H1 (cell line): ENCODE results near the gene PDE8B. TPM values are rescaled to one million over a fixed set of nuclear protein-coding genes. Genes with fewer than 3 reads are reported as not detected.

Source experiments
- CTCF ChIA-PET: fragments of 300-600 bp; sonication (Branson Sonifier 250); formaldehyde crosslinking; loops from one replicate; lab custom pipeline; 2021; ENCODE audit not compliant: partially characterized antibody; lab: Charles Lee
- POLR2A ChIA-PET: fragments of 300-600 bp; sonication (Branson Sonifier 250); formaldehyde crosslinking; loops from one replicate; lab custom pipeline; 2021; ENCODE audit warnings: inconsistent platforms; ENCODE audit not compliant: partially characterized antibody; lab: Charles Lee
- DNase-seq, 2 experiments: peaks; one replicate each; pipeline versions ENCODE4 v3.0.0 to v3.0.0-alpha.2; 2010 to 2022; ENCODE audit warnings: low spot score in 2 of 2, low read depth in 1 of 2, mixed read lengths in 1 of 2
- FAIRE-seq: peaks from 2 replicates; lab custom pipeline; 2011; peaks lifted over from hg19 to GRCh38; lab: Jason Lieb, UNC
- H2AFZ ChIP-seq: 2 replicates; pipeline ENCODE4 v1.8.1; 2012; ENCODE audit warnings: low read length, inconsistent platforms
- H2AK5ac ChIP-seq: 2 replicates; pipeline ENCODE4 v1.6.1; 2013; ENCODE audit warnings: low read depth, low read length
- H2BK120ac ChIP-seq: replicated peaks from 2 replicates; pipeline ENCODE3; 2013; ENCODE audit warnings: low read depth, low read length, inconsistent platforms
- H2BK12ac ChIP-seq: 2 replicates; pipeline ENCODE4 v1.6.1; 2013; ENCODE audit warnings: low read depth, low read length
- H2BK15ac ChIP-seq: 2 replicates; pipeline ENCODE4 v1.6.1; 2013; ENCODE audit warnings: low read length
- H2BK20ac ChIP-seq: 2 replicates; pipeline ENCODE4 v1.6.1; 2013; ENCODE audit warnings: low read length
- H2BK5ac ChIP-seq: 2 replicates; pipeline ENCODE4 v1.6.1; 2013; ENCODE audit warnings: low read depth, low read length
- H3K14ac ChIP-seq: 2 replicates; pipeline ENCODE4 v1.6.1; 2013; ENCODE audit warnings: inconsistent platforms; ENCODE audit not compliant: insufficient read length
- H3K18ac ChIP-seq: 2 replicates; pipeline ENCODE4 v1.6.1; 2013; ENCODE audit warnings: low read length; ENCODE audit errors: extremely low read depth
- H3K23ac ChIP-seq: 2 replicates; pipeline ENCODE4 v1.6.1; 2013; ENCODE audit warnings: inconsistent platforms; ENCODE audit not compliant: insufficient read length
- H3K23me2 ChIP-seq: 2 replicates; pipeline ENCODE4 v1.6.1; 2013; ENCODE audit warnings: low read depth, low read length
- H3K27ac ChIP-seq: 2 replicates; pipeline ENCODE4 v1.6.1; 2011; ENCODE audit warnings: low read depth, low read length, inconsistent platforms
- H3K27me3 ChIP-seq, 4 experiments: replicated peaks in 1 of 4; 1 replicate in 1 of 4; 2 replicates in 3 of 4; pipeline versions ENCODE4 v1.6.1 to v1.8.1; 2011 to 2013; ENCODE audit warnings: low read length in 3 of 4, mild to moderate bottlenecking in 3 of 4, inconsistent platforms in 2 of 4, mixed read lengths in 2 of 4, moderate library complexity in 1 of 4; ENCODE audit not compliant: control insufficient read depth in 3 of 4, insufficient read depth in 3 of 4; ENCODE audit errors: extremely low read depth in 1 of 4
- H3K36me3 ChIP-seq, 4 experiments: 2 replicates each; pipeline versions ENCODE4 v1.6.1 to v1.8.1; 2011 to 2013; ENCODE audit warnings: mild to moderate bottlenecking in 4 of 4, low read length in 3 of 4, moderate library complexity in 2 of 4, control low read depth in 1 of 4, inconsistent platforms in 1 of 4; ENCODE audit not compliant: insufficient read depth in 4 of 4, control insufficient read depth in 2 of 4
- H3K4ac ChIP-seq: replicated peaks from 2 replicates; pipeline ENCODE3; 2013; ENCODE audit warnings: low read length, low read depth, mixed read lengths, inconsistent platforms; ENCODE audit not compliant: insufficient read length
- H3K4me1 ChIP-seq, 4 experiments: replicated peaks in 1 of 4; 1 replicate in 1 of 4; 2 replicates in 3 of 4; pipeline versions ENCODE4 v1.6.1 to v1.8.1; 2011 to 2013; ENCODE audit warnings: low read length in 3 of 4, inconsistent platforms in 2 of 4, mixed read lengths in 1 of 4; ENCODE audit not compliant: insufficient read depth in 4 of 4, control insufficient read depth in 3 of 4
- H3K4me2 ChIP-seq, 2 experiments: 2 replicates each; pipeline versions ENCODE4 v1.6.1 to v1.8.1; 2011 to 2013; ENCODE audit warnings: low read depth in 2 of 2, low read length in 2 of 2, control low read depth in 1 of 2, inconsistent platforms in 1 of 2, mild to moderate bottlenecking in 1 of 2; ENCODE audit not compliant: insufficient read depth in 1 of 2
- H3K4me3 ChIP-seq, 4 experiments: fragments of 200-600, 300-600 bp in 1 of 4; sonication (generic), shearing (Covaris generic), sonication (Bioruptor Twin) in 1 of 4; 2 replicates each; pipeline versions ENCODE4 v1.5.1 to v1.8.1; 2011 to 2016; ENCODE audit warnings: low read length in 4 of 4, low read depth in 3 of 4, control low read depth in 2 of 4, inconsistent platforms in 2 of 4, mild to moderate bottlenecking in 2 of 4, mixed read lengths in 1 of 4, moderate library complexity in 1 of 4; ENCODE audit not compliant: insufficient read depth in 2 of 4; ENCODE audit errors: extremely low read depth in 1 of 4
- H3K56ac ChIP-seq: replicated peaks from 2 replicates; pipeline ENCODE3; 2013; ENCODE audit warnings: low read depth, mild to moderate bottlenecking, mixed read lengths, low read length, inconsistent platforms; ENCODE audit not compliant: insufficient read length
- H3K79me1 ChIP-seq: 2 replicates; pipeline ENCODE4 v1.6.1; 2013; ENCODE audit warnings: low read depth, low read length, control low read depth
- H3K79me2 ChIP-seq, 2 experiments: 2 replicates each; pipeline versions ENCODE4 v1.6.1 to v1.8.1; 2012 to 2013; ENCODE audit warnings: low read length in 2 of 2, mild to moderate bottlenecking in 2 of 2, inconsistent platforms in 1 of 2; ENCODE audit not compliant: insufficient read depth in 2 of 2, control insufficient read depth in 1 of 2
- H3K9ac ChIP-seq, 4 experiments: replicated peaks in 1 of 4; 1 replicate in 1 of 4; 2 replicates in 3 of 4; pipeline versions ENCODE4 v1.6.1 to v1.8.1; 2011 to 2013; ENCODE audit warnings: low read depth in 3 of 4, low read length in 3 of 4, control low read depth in 2 of 4, mild to moderate bottlenecking in 2 of 4, moderate library complexity in 2 of 4, inconsistent platforms in 1 of 4; ENCODE audit errors: extremely low read depth in 1 of 4
- H3K9me3 ChIP-seq, 2 experiments: 2 replicates each; pipeline versions ENCODE4 v1.6.1 to v1.8.1; 2012 to 2013; ENCODE audit warnings: mild to moderate bottlenecking in 2 of 2, moderate library complexity in 2 of 2, control low read depth in 1 of 2, inconsistent platforms in 1 of 2, low read depth in 1 of 2, low read length in 1 of 2, mixed read lengths in 1 of 2; ENCODE audit not compliant: insufficient read depth in 2 of 2
- H4K20me1 ChIP-seq, 2 experiments: replicated peaks in 1 of 2; 2 replicates each; pipeline versions ENCODE3 to v1.8.1; 2011 to 2013; ENCODE audit warnings: inconsistent platforms in 2 of 2, low read length in 2 of 2, mild to moderate bottlenecking in 1 of 2; ENCODE audit not compliant: insufficient read depth in 2 of 2, control insufficient read depth in 1 of 2
- H4K5ac ChIP-seq: 2 replicates; pipeline ENCODE4 v1.6.1; 2013; ENCODE audit warnings: low read length, low read depth, mixed read lengths, inconsistent platforms; ENCODE audit not compliant: insufficient read length
- H4K8ac ChIP-seq: 2 replicates; pipeline ENCODE4 v1.8.0; 2013; ENCODE audit warnings: mild to moderate bottlenecking, moderate library complexity, low read length, inconsistent platforms; ENCODE audit not compliant: insufficient read depth; ENCODE audit errors: extremely low read depth
- H4K91ac ChIP-seq: replicated peaks from 2 replicates; pipeline ENCODE3; 2013; ENCODE audit warnings: low read length, mixed read lengths, inconsistent platforms; ENCODE audit not compliant: insufficient read length
- ATF3 ChIP-seq: IDR thresholded peaks from 2 replicates; pipeline ENCODE4 v1.6.1; 2011; ENCODE audit warnings: low read depth, mild to moderate bottlenecking, low read length; ENCODE audit not compliant: insufficient read depth
- EZH2 ChIP-seq: fragments of 200-600 bp; sonication (generic); IDR thresholded peaks from 2 replicates; pipeline ENCODE4 v1.7.1; 2012; ENCODE audit warnings: low read depth, mild to moderate bottlenecking, moderate library complexity, low read length, inconsistent platforms; ENCODE audit not compliant: severe bottlenecking
- GABPA ChIP-seq: IDR thresholded peaks from 2 replicates; pipeline ENCODE4 v1.6.1; 2011; ENCODE audit warnings: mild to moderate bottlenecking, low read length, moderate library complexity, borderline replicate concordance; ENCODE audit not compliant: insufficient read depth
- KDM1A ChIP-seq: fragments of 200-600, 300-600 bp; sonication (generic); IDR thresholded peaks from 2 replicates; pipeline ENCODE4 v1.7.1; 2016; ENCODE audit warnings: mild to moderate bottlenecking, low read length, borderline replicate concordance
- KDM5A ChIP-seq: fragments of 200-600 bp; IDR thresholded peaks from 2 replicates; pipeline ENCODE4 v1.7.1; 2012; ENCODE audit warnings: mild to moderate bottlenecking, low read length, inconsistent platforms, mixed read lengths
- POLR2A ChIP-seq, 2 experiments: IDR thresholded peaks; 1 replicate in 1 of 2; 2 replicates in 1 of 2; pipeline ENCODE4 v1.6.1; 2011; ENCODE audit warnings: low read depth in 2 of 2, low read length in 2 of 2, mild to moderate bottlenecking in 2 of 2; ENCODE audit errors: control extremely low read depth in 1 of 2
- POU5F1 ChIP-seq: IDR thresholded peaks from 2 replicates; pipeline ENCODE4 v1.6.1; 2011; ENCODE audit warnings: low read depth, mild to moderate bottlenecking, low read length, moderate library complexity
- SAP30 ChIP-seq: fragments of 300-600 bp; sonication (generic); IDR thresholded peaks from 2 replicates; pipeline ENCODE4 v1.7.1; 2012; ENCODE audit warnings: low read length, moderate library complexity, mild to moderate bottlenecking, inconsistent platforms; ENCODE audit not compliant: insufficient read depth, insufficient replicate concordance
- SIN3A ChIP-seq, 2 experiments: IDR thresholded peaks in 1 of 2; conservative IDR thresholded peaks in 1 of 2; 2 replicates each; pipeline ENCODE4 v1.6.1; 2011 to 2012; ENCODE audit warnings: low read length in 2 of 2, improper control_type of control experiment in 1 of 2, low read depth in 1 of 2, mild to moderate bottlenecking in 1 of 2
- TCF12 ChIP-seq: IDR thresholded peaks from 2 replicates; pipeline ENCODE4 v1.6.1; 2011; ENCODE audit warnings: low read depth, mild to moderate bottlenecking, low read length
- TEAD4 ChIP-seq: IDR thresholded peaks from 2 replicates; pipeline ENCODE4 v1.6.1; 2012; ENCODE audit warnings: low read depth, low read length, inconsistent platforms, mixed read lengths
- ZNF274 ChIP-seq: IDR thresholded peaks from 2 replicates; pipeline ENCODE4 v1.7.0; 2012; ENCODE audit warnings: low read length, borderline replicate concordance; ENCODE audit errors: extremely low read depth
- WGBS, 2 experiments: shearing (Covaris generic) in 1 of 2; methylation state at CpG; one replicate each; pipeline versions ENCODE4 v1.1.6 to v1.1.7; 2013 to 2015; ENCODE audit warnings: low lambda C conversion rate in 2 of 2, mixed read lengths in 2 of 2, inconsistent platforms in 1 of 2, low coverage in 1 of 2, missing lambda C conversion rate in 1 of 2; ENCODE audit not compliant: insufficient replicate concordance in 2 of 2, insufficient coverage in 1 of 2, insufficient read length in 1 of 2; ENCODE audit errors: extremely low coverage in 1 of 2, missing lambda C conversion rate in 1 of 2; 5-methylcytosine and 5-hydroxymethylcytosine counted together
- polyA plus RNA-seq, 7 experiments: library from polyadenylated mRNA; depleted of rRNA in 3 of 7; stranded (reverse) in 5 of 7; unstranded in 2 of 7; fragments of >200 nt in 5 of 7; fragments of 200-250 nt in 2 of 7; gene quantifications; 1 replicate in 5 of 7; 2 replicates in 1 of 7; 4 replicates in 1 of 7; pipeline versions ENCODE4 v1.2.1 to v1.2.3, GENCODE V29; 2011 to 2013; ENCODE audit warnings: missing spikeins in 2 of 7, mixed read lengths in 2 of 7
- total RNA-seq: library from RNA; stranded (reverse); fragmentation: NEBNext Ultra II Directional; extraction: Animal tissue kit (Norgen Biotek cat#: 25700); gene quantifications from 2 replicates; pipeline ENCODE4 v1.2.1, GENCODE V29; 2021

Gene PDE8B
- total and polyA plus RNA-seq, 2 of the 8 experiments (the other 6 are each of a cell fraction or from before 2014, with no cell fraction given): 0.32 to 1.1 TPM

DNA sequence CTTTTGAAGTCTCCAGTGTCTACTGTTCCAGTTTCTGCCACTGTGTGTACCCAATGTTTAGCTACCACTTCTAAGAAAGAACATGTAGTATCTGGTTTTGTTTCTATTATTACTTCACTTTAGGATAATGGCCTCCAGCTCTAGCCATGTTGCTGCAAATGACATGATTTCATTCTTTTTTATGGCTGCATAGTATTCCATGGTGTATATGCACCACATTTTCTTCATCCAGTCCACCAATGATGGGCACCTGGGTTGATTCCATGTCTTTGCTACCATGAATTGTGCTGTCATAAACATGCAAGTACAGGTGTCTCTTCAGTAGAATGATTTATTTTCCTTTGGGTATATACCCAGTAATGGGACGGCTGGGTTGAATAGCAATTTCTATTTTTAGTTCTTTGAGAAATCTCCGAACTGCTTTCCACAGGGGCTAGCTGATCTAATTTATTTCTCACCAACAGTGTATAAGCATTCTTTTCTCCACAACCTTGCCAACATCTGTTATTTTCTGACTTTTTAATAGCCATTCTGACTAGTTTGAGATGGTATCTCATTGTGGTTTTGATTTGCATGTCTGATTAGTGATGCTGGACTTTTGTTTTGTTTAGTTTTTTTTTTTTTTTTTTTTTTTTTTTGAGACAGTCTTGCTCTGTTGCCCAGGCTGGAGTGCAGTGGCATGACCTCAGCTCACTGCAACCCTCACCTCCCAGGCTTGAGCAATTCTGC is 212.7 kb downstream of the PDE8B start:
- H3K56ac ChIP-seq: no peak overlapping the region
- no peak overlapping the region for H2BK12ac ChIP-seq
- H2BK20ac ChIP-seq: no peak overlapping the region
- ChIA-PET CTCF (interaction anchor here (0.6 to 1.4 kb wide), 5 partner anchors 13 to 1683 kb away, joined by 3 to 5 read pairs (median 4); no protein-coding TSS in a partner anchor), POLR2A (no interaction called here)
- no peak overlapping the region for H4K5ac ChIP-seq
- no peaks in the 10 kb centered on the region for H3K9me3 ChIP-seq
- H2AK5ac ChIP-seq: no peak overlapping the region
- H3K23ac ChIP-seq: no peak overlapping the region
- no peak overlapping the region for H3K4me2 ChIP-seq
- no peak overlapping the region for H3K14ac ChIP-seq
- no peaks in the 10 kb centered on the region for H3K79me2 ChIP-seq
- H3K18ac ChIP-seq: no peak overlapping the region
- no peaks in the 10 kb centered on the region for H3K27me3 ChIP-seq
- H4K20me1 ChIP-seq: no peaks in the 10 kb centered on the region
- H3K36me3 ChIP-seq: peaks cover 0 to under 1% (median 0%) of the 10 kb centered on the region in 4 experiments; a peak in 1 of 8 replicates
- no peaks in the 10 kb centered on the region; a peak in 1 of 7 replicates for H3K4me1 ChIP-seq
- H4K91ac ChIP-seq: no peak overlapping the region
- no peak overlapping the region for H2BK5ac ChIP-seq
- no peak overlapping the region for H2BK15ac ChIP-seq
- no peak for FAIRE-seq
- WGBS, 2 experiments: 93% methylated on average over 2 of the region's 2 CpGs; no CpG with 5 or more reads in 1 of the 2 experiments
- H3K23me2 ChIP-seq: no peaks in the 10 kb centered on the region
- H3K9ac ChIP-seq: no peak overlapping the region
- H4K8ac ChIP-seq: no peak overlapping the region
- no peak overlapping the region for H3K4ac ChIP-seq
- no peaks in the 10 kb centered on the region for H3K79me1 ChIP-seq
- H2BK120ac ChIP-seq: no peak overlapping the region
- H3K27ac ChIP-seq: no peak overlapping the region
- H2AFZ ChIP-seq: no peak overlapping the region
- no peak for DNase-seq
- H3K4me3 ChIP-seq: no peak overlapping the region
- TF ChIP-seq SAP30 (no peak), POLR2A (IDR thresholded peaks at IDR 0.05; ENCODE audit: control extremely low read depth in 1 of 2, low read depth in 2 of 2, low read length in 2 of 2) (no peak), EZH2 (no peak), GABPA (no peak), ZNF274 (no peak), KDM1A (no peak), ATF3 (no peak), SIN3A (conservative IDR thresholded peaks at IDR 0.05 in 1 of 2, IDR thresholded peaks at IDR 0.05 in 1 of 2; ENCODE audit: low read depth in 1 of 2, low read length in 2 of 2) (no peak), TEAD4 (no peak), POU5F1 (no peak), TCF12 (no peak), KDM5A (no peak)
